Choroid plexus epithelial cell (primary cell): ENCODE data around the gene NADK2.

ENCODE experiments used
- DNase-seq: peaks from one replicate; pipeline ENCODE4 v3.0.0-alpha.2; 2010; ENCODE audit warnings: low read depth
- H3K4me3 ChIP-seq: 2 replicates; pipeline ENCODE4 v1.5.1; 2011; ENCODE audit warnings: low read depth, mild to moderate bottlenecking, control low read depth, low read length, moderate library complexity
- TF ChIP-seq, protein P1 (sequence below): conservative IDR thresholded peaks from 2 replicates; pipeline ENCODE4 v1.5.1; 2011; ENCODE audit warnings: low read depth, mild to moderate bottlenecking, control low read depth, inconsistent platforms, low read length, moderate library complexity

The NADK2 gene

DNA sequence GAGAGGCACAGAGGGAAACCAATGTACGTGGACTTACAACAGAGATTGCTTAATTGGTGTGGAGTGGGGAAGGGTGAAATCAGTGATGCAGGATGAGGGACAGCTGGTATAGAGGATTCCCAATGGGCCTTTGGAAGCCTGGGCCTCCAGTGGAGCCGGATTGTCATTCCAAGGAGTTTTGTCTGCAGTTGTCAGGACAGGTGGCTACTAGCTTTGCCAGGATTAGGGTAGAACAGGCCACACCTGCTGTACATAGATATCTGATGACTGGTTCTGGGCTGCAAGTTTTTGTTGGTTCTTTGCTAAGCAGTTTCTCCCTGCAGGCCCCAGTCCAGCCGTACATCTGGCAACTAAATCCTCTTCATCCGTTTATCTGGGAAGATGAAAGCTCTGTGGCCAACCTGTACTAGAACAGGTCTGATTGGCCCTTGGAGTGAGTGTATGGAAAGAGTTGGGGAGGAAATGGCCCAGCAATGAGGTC is 85.6 kb downstream of the NADK2 start:
- no peak for DNase-seq
- no peak overlapping the region for H3K4me3 ChIP-seq
- TF ChIP-seq, protein P1, sequence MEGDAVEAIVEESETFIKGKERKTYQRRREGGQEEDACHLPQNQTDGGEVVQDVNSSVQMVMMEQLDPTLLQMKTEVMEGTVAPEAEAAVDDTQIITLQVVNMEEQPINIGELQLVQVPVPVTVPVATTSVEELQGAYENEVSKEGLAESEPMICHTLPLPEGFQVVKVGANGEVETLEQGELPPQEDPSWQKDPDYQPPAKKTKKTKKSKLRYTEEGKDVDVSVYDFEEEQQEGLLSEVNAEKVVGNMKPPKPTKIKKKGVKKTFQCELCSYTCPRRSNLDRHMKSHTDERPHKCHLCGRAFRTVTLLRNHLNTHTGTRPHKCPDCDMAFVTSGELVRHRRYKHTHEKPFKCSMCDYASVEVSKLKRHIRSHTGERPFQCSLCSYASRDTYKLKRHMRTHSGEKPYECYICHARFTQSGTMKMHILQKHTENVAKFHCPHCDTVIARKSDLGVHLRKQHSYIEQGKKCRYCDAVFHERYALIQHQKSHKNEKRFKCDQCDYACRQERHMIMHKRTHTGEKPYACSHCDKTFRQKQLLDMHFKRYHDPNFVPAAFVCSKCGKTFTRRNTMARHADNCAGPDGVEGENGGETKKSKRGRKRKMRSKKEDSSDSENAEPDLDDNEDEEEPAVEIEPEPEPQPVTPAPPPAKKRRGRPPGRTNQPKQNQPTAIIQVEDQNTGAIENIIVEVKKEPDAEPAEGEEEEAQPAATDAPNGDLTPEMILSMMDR, result no peak

DNA sequence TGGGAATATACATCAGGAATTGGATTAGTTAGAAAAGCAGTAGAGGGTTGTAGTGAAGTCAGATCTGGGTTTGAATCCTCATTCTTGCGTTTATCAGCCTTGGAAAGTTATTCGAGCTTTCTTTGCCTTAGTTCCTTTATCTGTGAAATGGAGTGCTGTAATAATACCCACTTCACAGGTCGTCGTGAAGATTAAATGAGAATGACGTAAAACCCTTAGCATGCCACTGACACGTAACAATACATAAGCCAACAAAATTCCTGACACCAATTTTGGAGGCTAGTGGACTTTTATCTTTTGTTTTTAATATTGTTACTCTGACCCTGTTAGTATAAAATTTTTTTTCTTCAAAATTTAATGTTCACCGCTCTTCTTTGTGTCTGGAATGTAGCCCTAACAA is 86.4 kb downstream of the NADK2 start:
- DNase-seq, result no peak
- TF ChIP-seq, protein P1, result no peak
- no peak overlapping the region for H3K4me3 ChIP-seq

- TF ChIP-seq, protein P1, result no peak
- H3K4me3 ChIP-seq, result no peak overlapping the region
- DNase-seq, result no peak
Measured at GRCh38 chr5:36153726-36154125, 88.0 kb downstream of the NADK2 start.

DNA sequence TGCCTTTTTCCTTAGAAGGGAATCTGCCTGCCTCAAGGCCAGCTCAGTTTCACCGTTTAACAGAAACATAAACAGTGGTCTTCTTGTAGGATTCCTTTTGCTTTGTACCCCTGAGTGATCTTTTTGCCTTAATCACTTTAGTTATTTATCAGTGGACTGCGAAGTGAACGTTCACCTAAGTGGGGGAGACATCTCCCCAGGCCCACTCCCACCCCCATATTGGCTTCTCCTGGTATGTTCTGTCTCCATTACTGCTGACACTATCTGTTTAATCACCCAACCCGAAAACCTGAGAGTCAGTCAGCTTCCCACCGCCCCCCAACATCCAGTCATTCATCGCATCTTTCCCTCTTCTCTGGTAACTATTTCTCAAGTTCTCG is 88.4 kb downstream of the NADK2 start:
- TF ChIP-seq, protein P1, result no peak
- peak overlapping the region; percentile 75 for H3K4me3 ChIP-seq
- DNase-seq, result no peak

DNA sequence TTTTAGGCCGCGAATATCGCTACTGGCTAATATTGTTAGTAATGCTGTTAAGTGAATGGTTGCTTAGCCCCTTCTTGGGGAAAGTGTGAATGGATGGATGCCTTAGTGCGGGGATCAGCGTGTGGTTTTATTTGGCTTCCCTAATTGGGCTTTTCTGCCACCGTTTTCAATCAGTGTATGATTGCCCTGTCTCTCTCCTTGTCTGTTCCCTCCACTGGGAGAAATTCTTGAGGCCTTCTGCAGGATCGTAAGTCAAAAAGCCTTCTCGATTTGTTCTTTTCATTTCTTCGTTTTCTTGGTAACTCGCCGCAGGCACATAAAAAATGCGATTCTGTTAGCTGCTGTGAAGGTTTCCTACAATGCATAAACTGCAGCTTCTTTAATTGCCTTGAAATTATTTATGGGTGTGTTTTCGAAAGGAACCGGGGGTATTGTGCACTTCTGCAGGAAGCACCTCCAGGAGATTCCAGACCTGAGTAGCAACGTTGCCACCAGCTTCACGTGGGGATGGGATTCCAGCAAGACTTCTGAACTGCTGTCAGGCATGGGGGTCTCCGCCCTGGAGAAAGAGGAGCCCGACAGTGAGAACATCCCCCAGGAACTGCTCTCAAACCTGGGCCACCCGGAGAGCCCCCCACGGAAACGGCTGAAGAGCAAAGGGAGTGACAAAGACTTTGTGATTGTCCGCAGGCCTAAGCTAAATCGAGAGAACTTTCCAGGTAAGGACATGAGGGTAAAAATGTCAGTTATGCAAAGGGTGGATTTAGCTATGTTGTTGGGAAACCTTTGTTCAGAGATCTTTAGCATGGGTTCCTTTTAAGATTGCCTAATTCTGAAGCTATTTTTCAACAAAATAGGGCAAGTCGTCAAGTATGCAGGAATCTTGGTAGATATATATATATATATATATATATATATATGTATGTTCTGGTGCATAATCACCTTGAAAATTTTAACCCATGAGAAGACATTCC is 89.1 kb downstream of the NADK2 start:
- peak; percentile 54 for DNase-seq
- TF ChIP-seq, protein P1, result no peak
- H3K4me3 ChIP-seq, result peak overlapping the region; percentile 75

DNA sequence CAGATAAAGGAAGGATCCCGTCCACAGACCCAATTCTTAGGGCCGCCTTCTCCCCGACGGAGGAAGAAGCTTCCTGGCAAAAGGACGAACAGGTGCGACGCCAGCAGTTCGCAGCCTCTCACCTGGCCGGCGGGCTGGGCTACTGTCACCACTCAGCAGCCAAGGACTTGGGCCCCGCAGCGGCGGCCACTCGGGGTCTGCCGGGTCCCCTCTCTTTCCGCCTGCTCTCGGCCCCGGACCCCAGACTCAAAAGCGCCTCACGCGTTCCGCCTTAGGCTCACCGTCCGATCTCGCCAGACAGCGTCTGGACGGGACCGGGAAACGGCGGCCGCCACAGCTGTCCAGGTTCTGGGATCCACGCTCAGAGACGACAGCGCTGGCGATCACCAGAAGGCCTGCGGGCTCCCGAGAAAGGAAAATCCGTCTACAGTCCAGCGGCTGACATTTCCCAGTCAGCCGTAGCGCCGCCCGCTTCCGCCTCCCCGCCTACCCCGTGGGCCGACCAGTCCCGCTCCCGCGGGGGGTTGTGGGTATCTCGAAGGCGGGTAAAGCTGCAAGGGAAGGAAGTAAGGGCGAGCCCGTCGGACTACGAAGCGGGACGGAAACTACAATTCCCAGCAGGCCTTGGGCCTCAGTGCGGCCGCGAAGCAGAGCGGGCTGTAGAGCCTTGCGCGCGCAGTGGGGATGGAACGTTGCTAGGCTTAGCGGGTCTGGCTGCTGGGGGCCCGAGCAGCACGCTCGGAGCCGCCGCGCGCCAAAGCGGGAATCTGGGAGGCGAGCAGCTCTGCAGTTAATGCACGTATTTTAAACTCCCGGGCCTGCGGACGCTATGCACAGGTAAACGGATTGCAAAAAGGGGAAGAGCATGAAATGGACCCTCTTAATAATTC is 90.0 kb downstream of the NADK2 start, which contains the start of the genes LMBRD2 and SKP2:
TSS of gene LMBRD2 (minus strand) at position 454 of the 890 bp plus-strand sequence. CDS start 8,538 bp downstream, outside the sequence.
TSS of gene SKP2 (plus strand) at position 678 of the 890 bp plus-strand sequence. CDS start at position 830, 152 bp downstream.
- H3K4me3 ChIP-seq, result peak within 1 kb of the TSS; percentile 75
- TF ChIP-seq, protein P1, result no peak
- peak; percentile 99 for DNase-seq
